Subcutaneous abdominal adipose tissue (tissue), 5 donors: ENCODE measurements around the gene PPP1R15A.
A peak's percentile ranks its signal among the peaks of the same experiment; 100 is the strongest.

Experiments used
- H3K27ac ChIP-seq: one replicate; pipeline ENCODE4 v1.7.0; 2013; ENCODE audit warnings: low read depth, mild to moderate bottlenecking, inconsistent platforms, low read length, moderate library complexity
- H3K27me3 ChIP-seq, 5 donors: one replicate each; pipeline ENCODE4 v1.7.0; 2013; ENCODE audit warnings: low read length in 5 of 5, inconsistent platforms in 1 of 5; ENCODE audit not compliant: control insufficient read depth in 5 of 5, insufficient read depth in 4 of 5
- H3K36me3 ChIP-seq, 5 donors: one replicate each; pipeline ENCODE4 v1.7.0; 2013; ENCODE audit warnings: low read length in 5 of 5; ENCODE audit not compliant: control insufficient read depth in 5 of 5, insufficient read depth in 5 of 5
- H3K4me1 ChIP-seq, 5 donors: one replicate each; pipeline ENCODE4 v1.7.0; 2013; ENCODE audit warnings: low read length in 5 of 5, mild to moderate bottlenecking in 3 of 5, moderate library complexity in 1 of 5; ENCODE audit not compliant: control insufficient read depth in 5 of 5, insufficient read depth in 5 of 5
- H3K4me3 ChIP-seq, 5 donors: one replicate each; pipeline ENCODE4 v1.7.0; 2013; ENCODE audit warnings: low read length in 5 of 5, low read depth in 1 of 5
- H3K9ac ChIP-seq, 5 donors: one replicate each; pipeline ENCODE4 v1.7.0; 2013; ENCODE audit warnings: low read length in 5 of 5, mild to moderate bottlenecking in 4 of 5, moderate library complexity in 3 of 5
- H3K9me3 ChIP-seq, 5 donors: one replicate each; pipeline ENCODE4 v1.7.0; 2013; ENCODE audit warnings: low read length in 5 of 5; ENCODE audit not compliant: control insufficient read depth in 5 of 5
- donor health status: healthy.
- donor health status: healthy.
- donor health status: healthy.
- donor health status: healthy.
- donor health status: healthy.

The PPP1R15A gene

DNA sequence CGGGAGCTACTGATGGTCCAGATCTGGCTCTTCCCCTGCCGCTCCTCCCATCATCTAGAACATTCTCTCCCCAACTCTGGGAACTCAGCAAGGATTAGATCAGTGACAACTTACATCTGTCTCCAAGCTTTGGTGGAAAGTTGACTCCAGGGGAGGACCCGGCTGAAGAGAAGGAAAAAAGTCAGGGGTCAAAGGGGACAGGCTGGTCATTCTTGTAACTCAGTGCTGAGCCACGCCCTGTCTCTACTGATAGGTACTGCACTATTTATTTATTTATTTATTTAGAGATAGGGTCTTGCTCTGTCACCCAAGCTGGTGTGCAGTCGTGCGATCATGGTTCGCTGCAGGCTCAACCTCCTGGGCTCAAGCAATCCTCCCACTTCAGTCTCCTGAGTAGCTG, 18.1 kb upstream of the PPP1R15A start:
- Histone ChIP-seq H3K27me3 (no peaks in the 10 kb centered on the region), H3K4me3 (no peak overlapping the region), H3K4me1 (no peaks in the 10 kb centered on the region), H3K27ac (no peak overlapping the region), H3K9ac (no peak overlapping the region), H3K9me3 (no peaks in the 10 kb centered on the region), H3K36me3 (peaks cover 0 to 4% (median 0%) of the 10 kb centered on the region in 5 donors)

DNA sequence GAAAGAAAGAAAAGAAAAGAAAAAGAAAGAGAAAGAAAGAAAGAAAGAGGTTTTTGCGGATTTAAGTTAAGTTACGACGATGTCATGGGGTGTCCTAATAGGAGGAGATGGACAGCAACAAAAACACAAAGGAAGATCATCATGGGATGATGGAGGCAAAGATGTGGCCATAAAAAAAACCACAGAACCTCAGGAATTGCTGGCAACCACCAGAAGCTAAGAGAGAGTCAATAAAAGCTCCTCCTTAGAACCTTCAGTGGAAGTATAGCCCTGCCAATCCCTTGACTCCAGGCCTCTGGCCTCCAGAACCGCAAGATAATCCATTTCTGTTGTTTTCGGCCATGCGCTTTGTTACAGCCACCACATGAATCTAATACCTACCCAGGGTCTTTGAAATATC, 15.3 kb upstream of the PPP1R15A start:
- Histone ChIP-seq H3K36me3 (peaks cover 0 to 10% (median 0%) of the 10 kb centered on the region in 5 donors), H3K9me3 (no peaks in the 10 kb centered on the region), H3K4me3 (no peak overlapping the region), H3K27me3 (no peaks in the 10 kb centered on the region), H3K4me1 (no peaks in the 10 kb centered on the region), H3K27ac (no peak overlapping the region), H3K9ac (no peak overlapping the region)

DNA sequence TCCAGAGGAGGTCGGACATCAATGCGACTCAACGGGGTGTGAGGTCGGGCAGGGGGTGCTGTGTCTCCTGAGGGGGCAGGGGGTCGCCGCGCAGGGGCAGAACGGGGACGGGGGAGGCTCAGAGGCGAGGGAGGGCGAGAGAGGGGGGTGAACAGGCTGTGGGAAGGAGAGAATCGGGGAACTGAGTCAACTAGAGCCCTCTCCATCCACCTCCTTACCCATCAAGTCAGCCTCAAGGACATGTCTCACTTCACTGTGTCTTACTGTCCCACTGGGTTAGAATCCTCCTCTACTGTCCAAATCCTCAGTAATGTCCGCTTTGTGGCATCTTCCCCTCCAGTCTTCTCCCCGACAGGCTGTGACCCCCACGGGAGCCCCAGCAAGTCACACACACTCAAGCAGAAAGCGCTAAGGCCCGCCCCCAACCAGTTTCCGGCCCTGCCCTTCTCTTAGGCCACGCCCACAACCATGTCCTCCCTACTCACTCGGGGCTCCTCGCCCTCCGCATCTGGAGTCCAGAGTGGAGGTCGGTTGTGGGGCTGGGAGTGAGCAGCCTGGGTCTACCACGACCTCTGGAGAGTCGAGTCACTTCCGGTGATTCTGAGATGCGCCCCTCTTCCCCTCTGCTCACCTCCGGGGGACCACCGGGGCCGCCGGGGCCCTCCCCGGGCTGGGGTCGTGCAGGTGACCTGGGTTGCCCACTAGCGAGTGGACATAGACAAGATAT, 13.1 kb upstream of the PPP1R15A start:
- H3K9ac ChIP-seq: no peak overlapping the region
- H3K4me1 ChIP-seq: no peaks in the 10 kb centered on the region
- no peaks in the 10 kb centered on the region for H3K9me3 ChIP-seq
- H3K27ac ChIP-seq: no peak overlapping the region
- peak overlapping the region in 1 of 5 donors; percentile 44 for H3K4me3 ChIP-seq
- H3K36me3 ChIP-seq: peaks cover 0 to 10% (median 0%) of the 10 kb centered on the region in 5 donors
- no peaks in the 10 kb centered on the region for H3K27me3 ChIP-seq

DNA sequence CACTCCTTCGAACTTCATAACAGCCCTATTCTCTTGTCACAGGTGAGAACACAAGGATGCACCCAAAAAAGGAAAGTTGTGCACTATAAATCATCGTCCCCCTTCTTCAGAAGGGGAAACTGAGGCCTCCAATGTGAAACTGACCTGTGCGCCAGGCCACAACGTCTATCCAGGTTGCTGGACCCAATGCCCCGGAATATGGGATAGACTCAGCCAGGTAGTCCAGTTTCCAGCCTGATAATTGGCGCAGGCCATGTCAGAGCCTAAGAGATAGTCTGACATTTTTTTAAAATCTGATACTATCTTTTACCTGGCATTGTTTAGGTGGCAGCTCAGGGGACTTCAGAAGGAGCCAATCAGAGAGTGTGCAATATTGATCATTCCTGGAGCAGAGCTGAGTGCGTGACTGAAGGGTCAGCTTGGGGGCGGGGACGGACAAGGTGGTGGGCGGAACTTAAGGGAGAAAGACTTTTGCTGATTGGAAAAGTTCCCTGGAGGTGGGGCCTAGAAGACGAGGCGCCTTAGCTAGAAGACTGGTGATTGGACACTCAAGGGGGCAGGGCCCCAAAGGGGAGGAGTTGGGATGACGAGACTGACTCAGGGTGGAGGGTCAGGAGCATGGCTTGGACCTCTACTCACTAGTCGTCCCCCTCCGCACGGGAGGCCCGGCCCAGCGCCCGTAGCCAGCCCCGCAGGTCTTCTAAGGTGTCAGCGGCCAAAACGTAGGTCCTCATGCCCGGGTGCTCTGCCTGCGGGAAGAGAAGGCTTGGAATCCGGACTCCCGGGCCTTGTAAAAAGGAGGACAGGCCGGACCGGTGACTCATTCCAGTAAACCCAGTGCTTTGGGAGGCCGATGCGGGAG, 12.3 kb upstream of the PPP1R15A start:
- H3K9me3 ChIP-seq: no peaks in the 10 kb centered on the region
- peaks cover 0 to 10% (median 0%) of the 10 kb centered on the region in 5 donors for H3K36me3 ChIP-seq
- H3K4me1 ChIP-seq: no peaks in the 10 kb centered on the region
- no peak overlapping the region for H3K27ac ChIP-seq
- H3K4me3 ChIP-seq: no peak overlapping the region
- H3K9ac ChIP-seq: no peak overlapping the region
- no peaks in the 10 kb centered on the region for H3K27me3 ChIP-seq

DNA sequence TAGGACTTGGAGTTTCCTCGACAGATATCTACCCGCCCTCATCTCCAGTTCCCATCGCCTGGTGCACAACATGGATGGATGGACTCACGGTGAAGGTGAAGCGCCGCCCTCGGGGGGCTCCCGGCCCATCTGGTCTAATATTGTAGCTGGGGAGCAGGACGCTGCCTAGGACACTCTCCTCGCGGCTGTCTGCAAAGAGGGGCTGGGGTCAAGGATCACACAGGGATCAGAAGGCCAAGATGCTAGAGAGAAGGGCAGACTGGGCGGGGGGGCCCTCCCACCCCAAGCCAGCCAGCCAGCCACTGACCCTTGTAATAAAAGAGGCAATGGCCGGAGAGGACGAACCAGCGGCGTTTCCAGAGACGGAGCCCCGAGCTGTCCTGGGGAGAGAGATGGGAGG, 10.9 kb upstream of the PPP1R15A start:
- no peak overlapping the region for H3K4me3 ChIP-seq
- H3K4me1 ChIP-seq: no peaks in the 10 kb centered on the region
- H3K27me3 ChIP-seq: peaks cover 0 to 4% (median 0%) of the 10 kb centered on the region in 5 donors
- H3K27ac ChIP-seq: no peak overlapping the region
- no peak overlapping the region for H3K9ac ChIP-seq
- no peaks in the 10 kb centered on the region for H3K9me3 ChIP-seq
- H3K36me3 ChIP-seq: peaks cover 0 to 10% (median 0%) of the 10 kb centered on the region in 5 donors

DNA sequence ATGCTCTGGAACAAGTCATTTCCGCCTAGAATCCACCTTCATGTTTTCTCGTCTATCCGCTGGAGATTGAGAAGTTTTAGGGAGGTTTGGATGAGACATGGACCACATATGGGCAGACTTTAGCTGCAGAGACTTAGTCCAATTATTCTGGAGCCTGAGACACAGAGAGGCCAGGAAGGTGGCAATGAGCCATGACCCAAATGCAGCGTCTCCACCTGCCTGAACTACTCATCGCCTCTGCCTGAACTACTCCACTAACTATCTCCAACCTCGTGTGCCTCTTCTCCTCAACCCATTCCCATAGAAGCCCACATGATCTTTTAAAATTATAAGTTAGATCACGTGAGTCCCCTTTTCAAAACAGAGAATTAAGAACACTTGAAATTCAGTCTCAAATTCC, 9.4 kb upstream of the PPP1R15A start:
- Histone ChIP-seq H3K36me3 (peaks cover 0 to 10% (median 0%) of the 10 kb centered on the region in 5 donors), H3K27ac (no peak overlapping the region), H3K4me3 (no peak overlapping the region), H3K9me3 (no peaks in the 10 kb centered on the region), H3K27me3 (peaks cover 0 to 12% (median 10%) of the 10 kb centered on the region in 5 donors), H3K4me1 (peaks cover under 1 to 9% (median 2%) of the 10 kb centered on the region in 5 donors), H3K9ac (no peak overlapping the region)

DNA sequence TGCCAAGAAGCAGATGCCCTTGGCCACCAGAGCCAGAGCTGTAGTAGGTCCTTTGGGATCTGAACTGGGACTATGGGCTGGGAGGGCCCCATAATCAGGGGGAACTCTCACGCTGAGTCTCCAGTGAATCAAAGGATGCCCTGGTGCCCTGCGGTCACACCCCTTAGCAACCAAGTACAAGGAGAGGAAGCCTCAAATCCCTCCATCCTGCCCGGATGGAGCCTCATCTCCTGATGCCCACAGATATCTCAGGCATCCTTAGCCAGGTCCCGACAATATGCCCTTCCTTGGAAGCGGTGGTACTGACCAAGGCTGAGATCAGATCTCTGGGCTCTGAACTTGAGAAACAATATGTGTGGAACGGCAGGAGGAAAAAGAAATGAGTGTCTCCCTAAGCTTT, 5.5 kb upstream of the PPP1R15A start:
- no peak overlapping the region for H3K9ac ChIP-seq
- peaks cover 2 to 20% (median 14%) of the 10 kb centered on the region in 5 donors for H3K4me1 ChIP-seq
- H3K4me3 ChIP-seq: peak overlapping the region in 2 of 5 donors; percentile 60 to 66
- H3K27ac ChIP-seq: no peak overlapping the region
- no peaks in the 10 kb centered on the region for H3K9me3 ChIP-seq
- peaks cover 0 to 12% (median 10%) of the 10 kb centered on the region in 5 donors for H3K27me3 ChIP-seq
- peaks cover 0 to 3% (median 0%) of the 10 kb centered on the region in 5 donors for H3K36me3 ChIP-seq

DNA sequence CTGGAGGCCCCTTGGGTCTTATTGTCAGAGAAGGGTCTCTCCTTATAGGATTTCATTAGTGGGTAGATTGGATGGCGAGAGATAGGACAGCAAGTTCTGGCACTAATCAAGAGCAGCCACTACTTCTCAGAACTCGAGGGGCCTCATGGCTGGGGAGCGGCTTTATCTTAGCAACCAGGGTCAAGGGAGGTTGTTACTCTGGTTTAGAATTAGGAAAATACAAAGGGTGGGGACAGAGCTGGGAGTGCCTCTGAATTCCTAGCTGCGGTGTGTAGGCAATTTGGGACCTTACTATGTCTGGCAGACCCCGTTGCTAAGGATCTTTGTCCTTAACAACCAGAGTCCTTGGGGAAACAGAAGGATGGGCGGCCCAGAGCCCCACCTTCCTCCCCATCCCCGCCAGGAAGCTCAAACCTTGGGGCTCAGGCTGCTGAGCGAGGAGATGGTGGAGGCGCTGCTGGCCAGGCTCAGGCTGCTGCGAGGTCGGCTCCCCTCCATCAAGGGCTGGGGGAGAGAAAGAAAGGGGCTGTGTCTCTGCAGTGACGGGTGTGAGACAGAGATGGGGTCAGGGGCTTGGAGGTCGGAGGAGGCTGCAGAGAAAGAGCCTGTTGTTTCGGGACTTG, 5.0 kb upstream of the PPP1R15A start:
- Histone ChIP-seq H3K36me3 (peaks cover 0 to 3% (median 0%) of the 10 kb centered on the region in 5 donors), H3K27me3 (peaks cover 0 to 15% (median 10%) of the 10 kb centered on the region in 5 donors), H3K27ac (peak overlapping the region; percentile 77), H3K4me1 (peaks cover 6 to 23% (median 14%) of the 10 kb centered on the region in 5 donors), H3K9ac (peak overlapping the region in 1 of 5 donors; percentile 23), H3K9me3 (no peaks in the 10 kb centered on the region), H3K4me3 (peak overlapping the region in 4 of 5 donors; percentile 41 to 66 (median 60))

DNA sequence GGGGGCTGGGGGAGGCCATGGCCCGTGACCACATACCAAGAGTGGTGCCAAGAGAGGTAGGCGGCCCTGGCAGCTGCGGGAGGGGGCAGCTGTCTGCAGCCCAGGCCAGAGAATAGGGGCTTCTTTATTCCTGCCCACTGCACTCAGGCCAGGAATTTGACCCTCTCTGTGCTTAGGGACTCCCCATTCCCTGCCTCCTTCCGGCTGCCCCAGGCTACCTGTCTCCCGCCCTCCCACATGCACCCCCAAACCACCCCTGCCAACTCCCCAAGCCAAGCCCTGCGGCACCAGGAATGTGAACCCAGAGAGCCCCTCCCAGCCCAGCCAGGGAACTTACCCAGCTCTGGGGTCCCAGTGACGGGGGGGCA, 4.5 kb upstream of the PPP1R15A start:
- Histone ChIP-seq H3K36me3 (peaks cover 0 to 3% (median 0%) of the 10 kb centered on the region in 5 donors), H3K27me3 (peaks cover 0 to 17% (median 10%) of the 10 kb centered on the region in 5 donors), H3K4me1 (peaks cover 6 to 23% (median 14%) of the 10 kb centered on the region in 5 donors), H3K27ac (peak overlapping the region; percentile 77), H3K4me3 (peak overlapping the region in 4 of 5 donors; percentile 41 to 66 (median 60)), H3K9ac (peak overlapping the region in 4 of 5 donors; percentile 42 to 58 (median 56)), H3K9me3 (no peaks in the 10 kb centered on the region)
